ENCODE measurements around the gene IL19.

IL19 gene

GRCh38 chr1:206839857-206840256, 69.3 kb downstream of the IL19 start:
- no peak overlapping the region for H3K4me3 ChIP-seq (ENCODE audit: insufficient read depth, low read length, poor library complexity, severe bottlenecking)
- H3K27ac ChIP-seq (ENCODE audit: low read depth, low read length) = no peak overlapping the region
- H3F3A ChIP-seq (ENCODE audit: insufficient read depth) = no peaks in the 10 kb centered on the region
- no peaks in the 10 kb centered on the region for H3K27me3 ChIP-seq (ENCODE audit: low read length)
- H3K4me2 ChIP-seq (ENCODE audit: low read depth, low read length, poor library complexity, severe bottlenecking) = no peak overlapping the region
- H4K20me1 ChIP-seq (ENCODE audit: low read depth, low read length) = no peaks in the 10 kb centered on the region
- TF ChIP-seq EZH2phosphoT487 (conservative IDR thresholded peaks at IDR 0.05; ENCODE audit: low read length) = no peak
- no peak for TF ChIP-seq CTCF (IDR thresholded peaks at IDR 0.05; ENCODE audit: insufficient read depth, low read length, poor library complexity, severe bottlenecking)
- no peaks in the 10 kb centered on the region for H3K9me3 ChIP-seq (ENCODE audit: insufficient read depth, low read length)
- H3K79me2 ChIP-seq (ENCODE audit: insufficient read depth, low read length) = no peaks in the 10 kb centered on the region
- no peaks in the 10 kb centered on the region for H3K9me2 ChIP-seq (replicated peaks; ENCODE audit: insufficient read depth, low read length)
- no peaks in the 10 kb centered on the region for H3K36me3 ChIP-seq (ENCODE audit: low read length)
- no peak overlapping the region for H3K9ac ChIP-seq (ENCODE audit: low read length)
- no peak overlapping the region for H2AFZ ChIP-seq (ENCODE audit: low read depth, low read length, severe bottlenecking)

GRCh38 chr1:206841609-206842323, 71.2 kb downstream of the IL19 start:
- Histone ChIP-seq H3K9me3 (ENCODE audit: insufficient read depth, low read length) (no peaks in the 10 kb centered on the region), H3F3A (ENCODE audit: insufficient read depth) (no peaks in the 10 kb centered on the region), H3K4me3 (ENCODE audit: insufficient read depth, low read length, poor library complexity, severe bottlenecking) (no peak overlapping the region), H3K9ac (ENCODE audit: low read length) (no peak overlapping the region), H3K27me3 (ENCODE audit: low read length) (no peaks in the 10 kb centered on the region), H3K4me2 (ENCODE audit: low read depth, low read length, poor library complexity, severe bottlenecking) (no peak overlapping the region), H3K36me3 (ENCODE audit: low read length) (no peaks in the 10 kb centered on the region), H3K79me2 (ENCODE audit: insufficient read depth, low read length) (no peaks in the 10 kb centered on the region), H2AFZ (ENCODE audit: low read depth, low read length, severe bottlenecking) (no peak overlapping the region), H3K9me2 (replicated peaks; ENCODE audit: insufficient read depth, low read length) (no peaks in the 10 kb centered on the region), H4K20me1 (ENCODE audit: low read depth, low read length) (no peaks in the 10 kb centered on the region), H3K27ac (ENCODE audit: low read depth, low read length) (no peak overlapping the region)
- TF ChIP-seq EZH2phosphoT487 (conservative IDR thresholded peaks at IDR 0.05; ENCODE audit: low read length) (no peak), CTCF (IDR thresholded peaks at IDR 0.05; ENCODE audit: insufficient read depth, low read length, poor library complexity, severe bottlenecking) (no peak)

- Histone ChIP-seq H3K4me3 (ENCODE audit: insufficient read depth, low read length, poor library complexity, severe bottlenecking) (no peak overlapping the region), H3K27ac (ENCODE audit: low read depth, low read length) (no peak overlapping the region)
These were observed 72.3 kb downstream of the IL19 start for GRCh38 chr1:206842854-206843253.

More at GRCh38 chr1:206842854-206843253, 72.3 kb downstream of the IL19 start:
- no peaks in the 10 kb centered on the region for H3K9me2 ChIP-seq (replicated peaks; ENCODE audit: insufficient read depth, low read length)
- H3K4me2 ChIP-seq (ENCODE audit: low read depth, low read length, poor library complexity, severe bottlenecking) = no peak overlapping the region
- no peaks in the 10 kb centered on the region for H4K20me1 ChIP-seq (ENCODE audit: low read depth, low read length)
- no peak for TF ChIP-seq EZH2phosphoT487 (conservative IDR thresholded peaks at IDR 0.05; ENCODE audit: low read length)
- TF ChIP-seq CTCF (IDR thresholded peaks at IDR 0.05; ENCODE audit: insufficient read depth, low read length, poor library complexity, severe bottlenecking) = no peak
- no peaks in the 10 kb centered on the region for H3K27me3 ChIP-seq (ENCODE audit: low read length)
- H3K79me2 ChIP-seq (ENCODE audit: insufficient read depth, low read length) = no peaks in the 10 kb centered on the region
- H3K9ac ChIP-seq (ENCODE audit: low read length) = no peak overlapping the region
- no peaks in the 10 kb centered on the region for H3K36me3 ChIP-seq (ENCODE audit: low read length)
- no peak overlapping the region for H2AFZ ChIP-seq (ENCODE audit: low read depth, low read length, severe bottlenecking)
- H3F3A ChIP-seq (ENCODE audit: insufficient read depth) = no peaks in the 10 kb centered on the region
- H3K9me3 ChIP-seq (ENCODE audit: insufficient read depth, low read length) = no peaks in the 10 kb centered on the region
